ENCODE data around the gene LMBRD2. TPM values are rescaled to one million over a fixed set of nuclear protein-coding genes. Genes with fewer than 3 reads are reported as not detected.

Gene LMBRD2
- total and polyA plus RNA-seq, 9 of the 15 experiments (the other 6 are each of a cell fraction or from before 2014, with no cell fraction given), result 2.1 to 24.2 (median 10.6) TPM

DNA sequence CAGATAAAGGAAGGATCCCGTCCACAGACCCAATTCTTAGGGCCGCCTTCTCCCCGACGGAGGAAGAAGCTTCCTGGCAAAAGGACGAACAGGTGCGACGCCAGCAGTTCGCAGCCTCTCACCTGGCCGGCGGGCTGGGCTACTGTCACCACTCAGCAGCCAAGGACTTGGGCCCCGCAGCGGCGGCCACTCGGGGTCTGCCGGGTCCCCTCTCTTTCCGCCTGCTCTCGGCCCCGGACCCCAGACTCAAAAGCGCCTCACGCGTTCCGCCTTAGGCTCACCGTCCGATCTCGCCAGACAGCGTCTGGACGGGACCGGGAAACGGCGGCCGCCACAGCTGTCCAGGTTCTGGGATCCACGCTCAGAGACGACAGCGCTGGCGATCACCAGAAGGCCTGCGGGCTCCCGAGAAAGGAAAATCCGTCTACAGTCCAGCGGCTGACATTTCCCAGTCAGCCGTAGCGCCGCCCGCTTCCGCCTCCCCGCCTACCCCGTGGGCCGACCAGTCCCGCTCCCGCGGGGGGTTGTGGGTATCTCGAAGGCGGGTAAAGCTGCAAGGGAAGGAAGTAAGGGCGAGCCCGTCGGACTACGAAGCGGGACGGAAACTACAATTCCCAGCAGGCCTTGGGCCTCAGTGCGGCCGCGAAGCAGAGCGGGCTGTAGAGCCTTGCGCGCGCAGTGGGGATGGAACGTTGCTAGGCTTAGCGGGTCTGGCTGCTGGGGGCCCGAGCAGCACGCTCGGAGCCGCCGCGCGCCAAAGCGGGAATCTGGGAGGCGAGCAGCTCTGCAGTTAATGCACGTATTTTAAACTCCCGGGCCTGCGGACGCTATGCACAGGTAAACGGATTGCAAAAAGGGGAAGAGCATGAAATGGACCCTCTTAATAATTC lies at the start of gene LMBRD2, which contains the start of gene SKP2 (continued):
- TF ChIP-seq, protein P1, sequence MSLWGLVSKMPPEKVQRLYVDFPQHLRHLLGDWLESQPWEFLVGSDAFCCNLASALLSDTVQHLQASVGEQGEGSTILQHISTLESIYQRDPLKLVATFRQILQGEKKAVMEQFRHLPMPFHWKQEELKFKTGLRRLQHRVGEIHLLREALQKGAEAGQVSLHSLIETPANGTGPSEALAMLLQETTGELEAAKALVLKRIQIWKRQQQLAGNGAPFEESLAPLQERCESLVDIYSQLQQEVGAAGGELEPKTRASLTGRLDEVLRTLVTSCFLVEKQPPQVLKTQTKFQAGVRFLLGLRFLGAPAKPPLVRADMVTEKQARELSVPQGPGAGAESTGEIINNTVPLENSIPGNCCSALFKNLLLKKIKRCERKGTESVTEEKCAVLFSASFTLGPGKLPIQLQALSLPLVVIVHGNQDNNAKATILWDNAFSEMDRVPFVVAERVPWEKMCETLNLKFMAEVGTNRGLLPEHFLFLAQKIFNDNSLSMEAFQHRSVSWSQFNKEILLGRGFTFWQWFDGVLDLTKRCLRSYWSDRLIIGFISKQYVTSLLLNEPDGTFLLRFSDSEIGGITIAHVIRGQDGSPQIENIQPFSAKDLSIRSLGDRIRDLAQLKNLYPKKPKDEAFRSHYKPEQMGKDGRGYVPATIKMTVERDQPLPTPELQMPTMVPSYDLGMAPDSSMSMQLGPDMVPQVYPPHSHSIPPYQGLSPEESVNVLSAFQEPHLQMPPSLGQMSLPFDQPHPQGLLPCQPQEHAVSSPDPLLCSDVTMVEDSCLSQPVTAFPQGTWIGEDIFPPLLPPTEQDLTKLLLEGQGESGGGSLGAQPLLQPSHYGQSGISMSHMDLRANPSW (CRISPR knock-in tag; IDR thresholded peaks at IDR 0.05), result peak; percentile 30; the same call in 1 of the 2 replicates
- 0 out of 2 replicates have a peak, but pooled peaks have one; percentile 67 for TF ChIP-seq TCF7 (IDR thresholded peaks at IDR 0.05; ENCODE audit: borderline replicate concordance)
- TF ChIP-seq, protein P2, sequence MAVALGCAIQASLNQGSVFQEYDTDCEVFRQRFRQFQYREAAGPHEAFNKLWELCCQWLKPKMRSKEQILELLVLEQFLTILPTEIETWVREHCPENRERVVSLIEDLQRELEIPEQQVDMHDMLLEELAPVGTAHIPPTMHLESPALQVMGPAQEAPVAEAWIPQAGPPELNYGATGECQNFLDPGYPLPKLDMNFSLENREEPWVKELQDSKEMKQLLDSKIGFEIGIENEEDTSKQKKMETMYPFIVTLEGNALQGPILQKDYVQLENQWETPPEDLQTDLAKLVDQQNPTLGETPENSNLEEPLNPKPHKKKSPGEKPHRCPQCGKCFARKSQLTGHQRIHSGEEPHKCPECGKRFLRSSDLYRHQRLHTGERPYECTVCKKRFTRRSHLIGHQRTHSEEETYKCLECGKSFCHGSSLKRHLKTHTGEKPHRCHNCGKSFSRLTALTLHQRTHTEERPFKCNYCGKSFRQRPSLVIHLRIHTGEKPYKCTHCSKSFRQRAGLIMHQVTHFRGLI (CRISPR knock-in tag; IDR thresholded peaks at IDR 0.05), result no peak
- peak; percentile 76 for TF ChIP-seq PHF20 (IDR thresholded peaks at IDR 0.05; ENCODE audit: partially characterized antibody)
- no peak for TF ChIP-seq KLF13 (tag; IDR thresholded peaks at IDR 0.05; ENCODE audit: borderline replicate concordance, low read depth)
- no peak for TF ChIP-seq BRCA1 (IDR thresholded peaks at IDR 0.05)
- no peak for TF ChIP-seq BRCA1 (CRISPR knock-in tag; IDR thresholded peaks at IDR 0.05)
- peak; percentile 75; the same call in 1 of the 2 replicates for TF ChIP-seq SIN3B (IDR thresholded peaks at IDR 0.05; ENCODE audit: low read depth)
- TF ChIP-seq, protein P3, sequence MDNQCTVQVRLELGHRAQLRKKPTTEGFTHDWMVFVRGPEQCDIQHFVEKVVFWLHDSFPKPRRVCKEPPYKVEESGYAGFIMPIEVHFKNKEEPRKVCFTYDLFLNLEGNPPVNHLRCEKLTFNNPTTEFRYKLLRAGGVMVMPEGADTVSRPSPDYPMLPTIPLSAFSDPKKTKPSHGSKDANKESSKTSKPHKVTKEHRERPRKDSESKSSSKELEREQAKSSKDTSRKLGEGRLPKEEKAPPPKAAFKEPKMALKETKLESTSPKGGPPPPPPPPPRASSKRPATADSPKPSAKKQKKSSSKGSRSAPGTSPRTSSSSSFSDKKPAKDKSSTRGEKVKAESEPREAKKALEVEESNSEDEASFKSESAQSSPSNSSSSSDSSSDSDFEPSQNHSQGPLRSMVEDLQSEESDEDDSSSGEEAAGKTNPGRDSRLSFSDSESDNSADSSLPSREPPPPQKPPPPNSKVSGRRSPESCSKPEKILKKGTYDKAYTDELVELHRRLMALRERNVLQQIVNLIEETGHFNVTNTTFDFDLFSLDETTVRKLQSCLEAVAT (IDR thresholded peaks at IDR 0.05), result peak in 1 of 2 experiments; percentile 58; a peak in 1 of 4 replicates
- TF ChIP-seq ZNF77 (CRISPR knock-in tag; IDR thresholded peaks at IDR 0.05), result no peak
- no peak for TF ChIP-seq HMG20A (CRISPR knock-in tag; conservative IDR thresholded peaks at IDR 0.05)
- peak; percentile 86 for TF ChIP-seq POLR2G (IDR thresholded peaks at IDR 0.05; ENCODE audit: low read depth, low read length)
- peak; percentile 63 for TF ChIP-seq SMAD4 (CRISPR knock-in tag; conservative IDR thresholded peaks at IDR 0.05)
- TF ChIP-seq TBL1XR1 (IDR thresholded peaks at IDR 0.05; ENCODE audit: low read length in 2 of 2), result peak; percentile 70 to 74; a peak in 2 of 4 replicates
- TF ChIP-seq L3MBTL2 (IDR thresholded peaks at IDR 0.05), result peak; percentile 46
- peak; percentile 14 for TF ChIP-seq MEIS2 (IDR thresholded peaks at IDR 0.05; ENCODE audit: partially characterized antibody)
- TF ChIP-seq CTBP1 (IDR thresholded peaks at IDR 0.05; ENCODE audit: borderline replicate concordance), result peak; percentile 72
- no peak for TF ChIP-seq ZFP30 (CRISPR knock-in tag; IDR thresholded peaks at IDR 0.05; ENCODE audit: borderline replicate concordance)
- TF ChIP-seq WHSC1 (IDR thresholded peaks at IDR 0.05; ENCODE audit: low read length), result peak; percentile 57
- TF ChIP-seq, protein P4, sequence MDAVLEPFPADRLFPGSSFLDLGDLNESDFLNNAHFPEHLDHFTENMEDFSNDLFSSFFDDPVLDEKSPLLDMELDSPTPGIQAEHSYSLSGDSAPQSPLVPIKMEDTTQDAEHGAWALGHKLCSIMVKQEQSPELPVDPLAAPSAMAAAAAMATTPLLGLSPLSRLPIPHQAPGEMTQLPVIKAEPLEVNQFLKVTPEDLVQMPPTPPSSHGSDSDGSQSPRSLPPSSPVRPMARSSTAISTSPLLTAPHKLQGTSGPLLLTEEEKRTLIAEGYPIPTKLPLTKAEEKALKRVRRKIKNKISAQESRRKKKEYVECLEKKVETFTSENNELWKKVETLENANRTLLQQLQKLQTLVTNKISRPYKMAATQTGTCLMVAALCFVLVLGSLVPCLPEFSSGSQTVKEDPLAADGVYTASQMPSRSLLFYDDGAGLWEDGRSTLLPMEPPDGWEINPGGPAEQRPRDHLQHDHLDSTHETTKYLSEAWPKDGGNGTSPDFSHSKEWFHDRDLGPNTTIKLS (IDR thresholded peaks at IDR 0.05; ENCODE audit: borderline replicate concordance, low read depth), result peak; percentile 76; the same call in 1 of the 2 replicates
- TF ChIP-seq ELF1 (tag; IDR thresholded peaks at IDR 0.05), result peak; percentile 95
- TF ChIP-seq ATF7 (IDR thresholded peaks at IDR 0.05), result peak; percentile 74
